Lung (tissue), 12 donors: ENCODE results near the gene DPY19L2. TPM values are rescaled to one million over a fixed set of nuclear protein-coding genes. Genes with fewer than 3 reads are reported as not detected.
"Not testable (repeated sequence)": the region's sequence is repeated elsewhere in the genome, so short reads cannot be mapped to it uniquely, and the experiment has no call there.

ENCODE experiments used
- ATAC-seq: fragments of 200-7000 bp; cut with Tn5 transposase; one replicate; pipeline ENCODE4 v1.9.1; 2020; ENCODE audit warnings: moderate number of reproducible peaks; ENCODE audit not compliant: insufficient read depth, low FRiP score
- DNase-seq, 3 donors: peaks; one replicate each; pipeline ENCODE4 v3.0.0-alpha.2; 2013 to 2017
- H3K27ac ChIP-seq, 2 donors: one replicate each; pipeline ENCODE4 v1.5.1; 2013; ENCODE audit warnings: mild to moderate bottlenecking in 2 of 2, moderate library complexity in 2 of 2, control low read depth in 1 of 2, inconsistent platforms in 1 of 2, low read depth in 1 of 2, low read length in 1 of 2
- H3K27me3 ChIP-seq, 3 donors: one replicate each; pipeline ENCODE4 v1.5.1; 2013; ENCODE audit warnings: low read length in 2 of 3; ENCODE audit not compliant: control insufficient read depth in 3 of 3, insufficient read depth in 3 of 3
- H3K36me3 ChIP-seq, 4 donors: one replicate each; pipeline ENCODE4 v1.5.1; 2013; ENCODE audit warnings: low read length in 4 of 4, mild to moderate bottlenecking in 1 of 4, moderate library complexity in 1 of 4; ENCODE audit not compliant: control insufficient read depth in 4 of 4, insufficient read depth in 4 of 4
- H3K4me1 ChIP-seq, 5 donors: one replicate each; pipeline ENCODE4 v1.5.1; 2013; ENCODE audit warnings: low read length in 5 of 5, mild to moderate bottlenecking in 2 of 5, moderate library complexity in 1 of 5; ENCODE audit not compliant: control insufficient read depth in 5 of 5, insufficient read depth in 5 of 5
- H3K4me3 ChIP-seq: one replicate; pipeline ENCODE4 v1.5.1; 2013; ENCODE audit warnings: mild to moderate bottlenecking, control low read depth, moderate library complexity
- H3K9ac ChIP-seq, 2 donors: one replicate each; pipeline ENCODE4 v1.5.1; 2013; ENCODE audit warnings: low read length in 2 of 2, control low read depth in 1 of 2; ENCODE audit not compliant: insufficient read depth in 1 of 2
- H3K9me3 ChIP-seq, 4 donors: one replicate each; pipeline ENCODE4 v1.5.1; 2013; ENCODE audit warnings: low read length in 3 of 4, mild to moderate bottlenecking in 1 of 4, moderate library complexity in 1 of 4; ENCODE audit not compliant: control insufficient read depth in 4 of 4, insufficient read depth in 3 of 4
- WGBS, 2 donors: extraction: QIAGEN DNeasy Blood & Tissue Kit; methylation state at CpG; one replicate each; pipeline ENCODE4 v1.1.7; 2013; 5-methylcytosine and 5-hydroxymethylcytosine counted together
- polyA plus RNA-seq, 2 donors: library from polyadenylated mRNA; stranded (reverse); fragments of 200-250 nt; gene quantifications; one replicate each; pipeline ENCODE4 v1.2.1, GENCODE V29; 2013
- total RNA-seq, 2 donors: library from RNA; depleted of rRNA in 1 of 2; stranded (reverse); fragments of >200 nt in 1 of 2; gene quantifications; one replicate each; pipeline ENCODE4 v1.2.1, GENCODE V29; 2014 to 2021
- TF ChIP-seq, protein P1 (sequence below): IDR thresholded peaks from 2 replicates; pipeline ENCODE4 v1.5.1; 2012; ENCODE audit warnings: mild to moderate bottlenecking; ENCODE audit errors: control extremely low read depth, extremely low read depth
- donor health status: control.
- donor health status: control.
- donor health status: Bipolar disorder and iron deficiency.
- donor health status: healthy.
- donor health status: DM: yes; HTN: yes; CAD: no.

DPY19L2 gene
- total and polyA plus RNA-seq, 4 donors = 0.56 to 14.8 (median 4.6) TPM

GRCh38 chr12:63712376-63712974, 44.2 kb upstream of the DPY19L2 start:
- ATAC-seq, H3K9me3 ChIP-seq, H3K27me3 ChIP-seq, H3K4me1 ChIP-seq, H3K9ac ChIP-seq, H3K27ac ChIP-seq, H3K36me3 ChIP-seq, DNase-seq, H3K4me3 ChIP-seq: not testable (repeated sequence)
- WGBS, 2 donors = 92 to 94% methylated on average over 2 of the region's 2 CpGs

GRCh38 chr12:63711339-63711738, 43.0 kb upstream of the DPY19L2 start:
- WGBS, 2 donors = 96% methylated on average over 2 of the region's 2 CpGs
- not testable (repeated sequence) for DNase-seq, H3K4me3 ChIP-seq, ATAC-seq, H3K9me3 ChIP-seq, H3K36me3 ChIP-seq, H3K27ac ChIP-seq, H3K27me3 ChIP-seq, H3K4me1 ChIP-seq, H3K9ac ChIP-seq

DNA sequence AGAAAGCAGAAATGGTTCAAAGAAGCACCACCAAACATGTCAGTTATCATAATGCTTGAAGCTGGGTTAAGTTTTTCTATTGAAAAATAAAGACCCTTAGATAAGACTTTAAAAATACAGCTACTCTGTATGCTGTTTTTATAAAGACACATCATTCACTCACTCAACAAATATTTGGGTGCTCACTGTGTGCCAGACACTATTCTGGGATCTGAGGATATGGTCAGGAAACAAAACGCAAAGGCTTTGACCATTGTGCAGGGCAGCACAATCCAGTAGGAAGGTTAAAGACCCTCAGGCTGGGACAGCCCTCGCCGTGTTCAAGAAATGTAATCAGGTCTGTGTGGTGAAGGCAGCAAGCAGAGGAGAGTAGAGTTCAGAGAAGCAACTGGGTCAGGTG, 38.0 kb upstream of the DPY19L2 start:
- Histone ChIP-seq H3K9me3 (no peaks in the 10 kb centered on the region), H3K4me1 (no peaks in the 10 kb centered on the region), H3K36me3 (no peaks in the 10 kb centered on the region), H3K9ac (no peak overlapping the region), H3K27ac (no peak overlapping the region), H3K4me3 (no peak overlapping the region), H3K27me3 (no peaks in the 10 kb centered on the region)
- ATAC-seq = no peak
- TF ChIP-seq, protein P1, sequence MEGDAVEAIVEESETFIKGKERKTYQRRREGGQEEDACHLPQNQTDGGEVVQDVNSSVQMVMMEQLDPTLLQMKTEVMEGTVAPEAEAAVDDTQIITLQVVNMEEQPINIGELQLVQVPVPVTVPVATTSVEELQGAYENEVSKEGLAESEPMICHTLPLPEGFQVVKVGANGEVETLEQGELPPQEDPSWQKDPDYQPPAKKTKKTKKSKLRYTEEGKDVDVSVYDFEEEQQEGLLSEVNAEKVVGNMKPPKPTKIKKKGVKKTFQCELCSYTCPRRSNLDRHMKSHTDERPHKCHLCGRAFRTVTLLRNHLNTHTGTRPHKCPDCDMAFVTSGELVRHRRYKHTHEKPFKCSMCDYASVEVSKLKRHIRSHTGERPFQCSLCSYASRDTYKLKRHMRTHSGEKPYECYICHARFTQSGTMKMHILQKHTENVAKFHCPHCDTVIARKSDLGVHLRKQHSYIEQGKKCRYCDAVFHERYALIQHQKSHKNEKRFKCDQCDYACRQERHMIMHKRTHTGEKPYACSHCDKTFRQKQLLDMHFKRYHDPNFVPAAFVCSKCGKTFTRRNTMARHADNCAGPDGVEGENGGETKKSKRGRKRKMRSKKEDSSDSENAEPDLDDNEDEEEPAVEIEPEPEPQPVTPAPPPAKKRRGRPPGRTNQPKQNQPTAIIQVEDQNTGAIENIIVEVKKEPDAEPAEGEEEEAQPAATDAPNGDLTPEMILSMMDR = no peak
- no peak for DNase-seq
- WGBS, 2 donors = 89% methylated on average over 3 of the region's 3 CpGs

- not testable (repeated sequence) for H3K27ac ChIP-seq, ATAC-seq, DNase-seq, H3K4me3 ChIP-seq, H3K27me3 ChIP-seq, H3K4me1 ChIP-seq, H3K36me3 ChIP-seq, H3K9me3 ChIP-seq, H3K9ac ChIP-seq
- WGBS, 2 donors = 88 to 98% methylated on average over 3 of the region's 3 CpGs
Observed at GRCh38 chr12:63699678-63700382, 31.5 kb upstream of the DPY19L2 start.

GRCh38 chr12:63699011-63699410, 30.7 kb upstream of the DPY19L2 start:
- H3K9ac ChIP-seq, DNase-seq, H3K4me3 ChIP-seq, H3K36me3 ChIP-seq, H3K27me3 ChIP-seq, H3K27ac ChIP-seq, H3K4me1 ChIP-seq, H3K9me3 ChIP-seq, ATAC-seq: not testable (repeated sequence)
- WGBS, 2 donors = 59 to 72% methylated on average over 1 of the region's 2 CpGs

DNA sequence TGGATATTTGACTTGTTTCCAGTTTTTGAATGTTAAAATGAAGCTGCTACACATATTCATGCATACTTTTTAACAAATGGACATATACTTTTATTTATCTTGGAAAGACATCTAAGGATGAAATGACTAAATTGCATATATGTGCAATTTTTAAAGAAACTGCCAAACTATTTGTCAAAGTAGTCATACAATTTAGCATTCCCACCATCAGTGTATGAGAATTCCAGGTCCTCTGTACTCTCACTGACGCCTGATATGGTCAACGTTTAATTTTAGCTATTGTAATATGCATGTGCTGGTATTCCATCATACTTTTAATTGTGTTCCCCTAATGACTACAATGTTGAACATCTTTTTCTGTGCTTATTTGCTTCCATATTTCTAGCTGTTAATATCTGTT, 22.5 kb upstream of the DPY19L2 start:
- not testable (repeated sequence) for H3K36me3 ChIP-seq, H3K4me3 ChIP-seq, ATAC-seq, DNase-seq, H3K27ac ChIP-seq, H3K9me3 ChIP-seq, H3K9ac ChIP-seq, H3K27me3 ChIP-seq, H3K4me1 ChIP-seq
- 78 to 88% methylated on average over 2 of the region's 2 CpGs for WGBS, 2 donors

- not testable (repeated sequence) for H3K4me3 ChIP-seq, DNase-seq, ATAC-seq, H3K27ac ChIP-seq, H3K4me1 ChIP-seq, H3K36me3 ChIP-seq, H3K9ac ChIP-seq, H3K9me3 ChIP-seq, H3K27me3 ChIP-seq
- WGBS, 2 donors = 70 to 82% methylated on average over 1 of the region's 1 CpG
Observed at GRCh38 chr12:63689141-63689540, 20.8 kb upstream of the DPY19L2 start.
